ENCODE measurements around the gene MRPS22. TPM values are rescaled to one million over a fixed set of nuclear protein-coding genes. Genes with fewer than 3 reads are reported as not detected.

The MRPS22 gene
- total and polyA plus RNA-seq, 2 of the 13 experiments (the other 11 are each of a cell fraction or from before 2014, with no cell fraction given): 52.7 to 113 TPM

GRCh38 chr3:139299261-139300132 is 44.3 kb upstream of the MRPS22 start (continued):
- TF ChIP-seq PAXIP1 (CRISPR knock-in tag; conservative IDR thresholded peaks at IDR 0.05) (peak; percentile 43; the same call in 1 of the 2 replicates), PLRG1 (conservative IDR thresholded peaks at IDR 0.05) (no peak), THAP11 (CRISPR knock-in tag; IDR thresholded peaks at IDR 0.05) (no peak), NCOA1 (CRISPR knock-in tag; IDR thresholded peaks at IDR 0.05) (no peak), ZNF619 (CRISPR knock-in tag; IDR thresholded peaks at IDR 0.05) (no peak), ZNF558 (CRISPR knock-in tag; IDR thresholded peaks at IDR 0.05; ENCODE audit: borderline replicate concordance) (no peak), ZBTB38 (CRISPR knock-in tag; IDR thresholded peaks at IDR 0.05) (no peak), KLF15 (CRISPR knock-in tag; IDR thresholded peaks at IDR 0.05; ENCODE audit: borderline replicate concordance) (no peak), MBNL3 (CRISPR knock-in tag; conservative IDR thresholded peaks at IDR 0.05) (no peak), GTF3A (CRISPR knock-in tag; conservative IDR thresholded peaks at IDR 0.05) (no peak), ZNF552 (CRISPR knock-in tag; IDR thresholded peaks at IDR 0.05; ENCODE audit: borderline replicate concordance) (no peak), ZNF749 (CRISPR knock-in tag; IDR thresholded peaks at IDR 0.05; ENCODE audit: borderline replicate concordance) (no peak), AKNA (CRISPR knock-in tag; IDR thresholded peaks at IDR 0.05; ENCODE audit: borderline replicate concordance) (no peak), ZNF362 (CRISPR knock-in tag; IDR thresholded peaks at IDR 0.05; ENCODE audit: borderline replicate concordance) (no peak), ZNF737 (CRISPR knock-in tag; IDR thresholded peaks at IDR 0.05; ENCODE audit: borderline replicate concordance) (no peak), ZNF30 (CRISPR knock-in tag; IDR thresholded peaks at IDR 0.05) (no peak), ZNF75D (CRISPR knock-in tag; IDR thresholded peaks at IDR 0.05; ENCODE audit: borderline replicate concordance) (no peak), ZNF776 (CRISPR knock-in tag; IDR thresholded peaks at IDR 0.05) (no peak), ZNF253 (CRISPR knock-in tag; IDR thresholded peaks at IDR 0.05; ENCODE audit: borderline replicate concordance) (no peak), SOX6 (IDR thresholded peaks at IDR 0.05) (no peak), SOX6 (CRISPR knock-in tag; IDR thresholded peaks at IDR 0.05) (peak; percentile 29; the same call in 1 of the 2 replicates)

Data from HepG2 (cell line).